ENCODE measurements around the gene LIN28A. TPM values are rescaled to one million over a fixed set of nuclear protein-coding genes. Genes with fewer than 3 reads are reported as not detected.

The LIN28A gene
- total and polyA plus RNA-seq, 10 of the 15 experiments (the other 5 are each of a cell fraction or from before 2014, with no cell fraction given), result 0.13 to 0.59 (median 0.30) TPM; not detected in 7

DNA sequence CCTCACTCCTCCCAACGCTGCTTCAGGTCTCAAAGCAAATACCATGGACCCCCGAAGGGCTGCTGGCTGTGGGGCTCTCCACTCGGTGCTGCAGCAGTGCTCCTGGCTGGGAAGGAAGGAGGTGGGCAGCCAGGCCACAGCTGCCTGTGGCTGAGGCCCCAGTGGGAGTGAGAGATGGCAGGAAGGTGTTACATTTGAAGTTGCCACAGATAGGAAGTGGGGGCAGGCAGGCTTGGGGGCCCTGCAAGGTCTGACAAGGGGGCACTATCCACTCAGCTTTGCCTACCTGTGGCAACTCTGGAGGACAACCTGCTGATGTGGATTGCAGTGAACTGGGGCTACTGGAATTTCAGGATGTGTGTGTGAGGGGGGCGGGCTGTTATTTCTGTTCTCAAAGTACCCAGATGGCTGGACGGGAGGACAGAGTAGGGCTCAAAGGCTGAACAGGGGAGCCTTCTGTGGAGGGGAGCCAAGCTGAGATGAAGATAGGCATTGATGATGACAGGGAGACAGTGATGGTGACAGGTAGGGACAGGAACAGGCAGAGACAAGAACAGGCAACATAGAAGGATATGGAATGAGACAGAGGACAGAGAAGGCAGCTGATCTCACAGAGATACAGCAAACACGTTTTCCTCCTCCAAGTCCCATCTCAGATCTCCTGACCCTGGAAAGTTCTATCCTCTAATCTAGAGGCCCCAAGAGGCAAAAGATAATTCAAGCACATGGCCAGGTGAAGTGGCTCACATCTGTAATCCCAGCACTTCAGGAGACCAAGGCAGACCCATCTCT is 39.8 kb upstream of the LIN28A start:
- ChIA-PET SMC1A (ENCODE audit: uncharacterized antibody, unreplicated experiment) (no interaction called here), RAD21 (ENCODE audit: unreplicated experiment) (no interaction called here), POLR2A (interaction anchor here (0.7 kb wide), 1 partner anchor 11 kb away, joined by 4 read pairs; no protein-coding TSS in a partner anchor), CTCF (interaction anchor here (1.1 kb wide), 1 partner anchor 85 kb away, joined by 3 read pairs; no protein-coding TSS in a partner anchor)
- FAIRE-seq (no peak), DNase-seq (ENCODE audit: low read depth, low spot score) (no peak), ATAC-seq (no peak)
- no peaks in the 10 kb centered on the region for H3K36me3 ChIP-seq (ENCODE audit: control insufficient read depth in 2 of 2, insufficient read depth in 2 of 2, low read length in 1 of 2)
- H3K9ac ChIP-seq (ENCODE audit: control insufficient read depth, insufficient read depth, low read length), result no peak overlapping the region
- 8% methylated on average over 6 of the region's 6 CpGs for WGBS (ENCODE audit: insufficient coverage, insufficient replicate concordance, low lambda C conversion rate, missing lambda C conversion rate)
- intact Hi-C loops (cut with micrococcal nuclease; ENCODE audit: unreplicated experiment) (no loop called here), in situ Hi-C loops (cut with MboI) (no loop called here)
- H3K4me3 ChIP-seq, result no peak overlapping the region
- no TSS peak for BruUV-seq (replicated peaks)
- H3K4me1 ChIP-seq (ENCODE audit: control insufficient read depth, insufficient read depth, low read length), result 0 out of 2 replicates have a peak, but pooled peaks cover 7% of the 10 kb centered on the region
- H4K20me1 ChIP-seq (ENCODE audit: control insufficient read depth, insufficient read depth), result no peaks in the 10 kb centered on the region
- H3K27ac ChIP-seq (ENCODE audit: control insufficient read depth, insufficient read depth), result no peak overlapping the region
- H2AFZ ChIP-seq (ENCODE audit: control insufficient read depth, low read depth, low read length), result no peak overlapping the region
- H3K4me2 ChIP-seq (ENCODE audit: control insufficient read depth, insufficient read depth), result no peak overlapping the region
- no peaks in the 10 kb centered on the region for H3K79me2 ChIP-seq (ENCODE audit: control insufficient read depth, insufficient read depth, low read length)
- no peaks in the 10 kb centered on the region for H3K27me3 ChIP-seq (replicated peaks in 1 of 2; ENCODE audit: control insufficient read depth in 2 of 2, insufficient read depth in 2 of 2, low read length in 1 of 2)
- no peaks in the 10 kb centered on the region; the same call in 2 of the 3 replicates for H3K9me3 ChIP-seq (replicated peaks; ENCODE audit: control insufficient read depth, insufficient read depth, low read length)
- TF ChIP-seq, protein P1, sequence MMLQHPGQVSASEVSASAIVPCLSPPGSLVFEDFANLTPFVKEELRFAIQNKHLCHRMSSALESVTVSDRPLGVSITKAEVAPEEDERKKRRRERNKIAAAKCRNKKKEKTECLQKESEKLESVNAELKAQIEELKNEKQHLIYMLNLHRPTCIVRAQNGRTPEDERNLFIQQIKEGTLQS (IDR thresholded peaks at IDR 0.05; ENCODE audit: borderline replicate concordance, extremely low read depth, low read depth, low read length), result no peak
- TF ChIP-seq RCOR1 (conservative IDR thresholded peaks at IDR 0.05; ENCODE audit: low read depth, low read length) (no peak), KLF5 (IDR thresholded peaks at IDR 0.05; ENCODE audit: partially characterized antibody) (no peak), RAD21 (IDR thresholded peaks at IDR 0.05; ENCODE audit: insufficient read depth, low read depth, low read length) (no peak), ZBTB40 (IDR thresholded peaks at IDR 0.05; ENCODE audit: borderline replicate concordance) (no peak), MLLT1 (IDR thresholded peaks at IDR 0.05) (no peak)
- TF ChIP-seq, protein P2, sequence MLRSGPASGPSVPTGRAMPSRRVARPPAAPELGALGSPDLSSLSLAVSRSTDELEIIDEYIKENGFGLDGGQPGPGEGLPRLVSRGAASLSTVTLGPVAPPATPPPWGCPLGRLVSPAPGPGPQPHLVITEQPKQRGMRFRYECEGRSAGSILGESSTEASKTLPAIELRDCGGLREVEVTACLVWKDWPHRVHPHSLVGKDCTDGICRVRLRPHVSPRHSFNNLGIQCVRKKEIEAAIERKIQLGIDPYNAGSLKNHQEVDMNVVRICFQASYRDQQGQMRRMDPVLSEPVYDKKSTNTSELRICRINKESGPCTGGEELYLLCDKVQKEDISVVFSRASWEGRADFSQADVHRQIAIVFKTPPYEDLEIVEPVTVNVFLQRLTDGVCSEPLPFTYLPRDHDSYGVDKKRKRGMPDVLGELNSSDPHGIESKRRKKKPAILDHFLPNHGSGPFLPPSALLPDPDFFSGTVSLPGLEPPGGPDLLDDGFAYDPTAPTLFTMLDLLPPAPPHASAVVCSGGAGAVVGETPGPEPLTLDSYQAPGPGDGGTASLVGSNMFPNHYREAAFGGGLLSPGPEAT (IDR thresholded peaks at IDR 0.05; ENCODE audit: low read depth), result no peak
- TF ChIP-seq, protein P3, sequence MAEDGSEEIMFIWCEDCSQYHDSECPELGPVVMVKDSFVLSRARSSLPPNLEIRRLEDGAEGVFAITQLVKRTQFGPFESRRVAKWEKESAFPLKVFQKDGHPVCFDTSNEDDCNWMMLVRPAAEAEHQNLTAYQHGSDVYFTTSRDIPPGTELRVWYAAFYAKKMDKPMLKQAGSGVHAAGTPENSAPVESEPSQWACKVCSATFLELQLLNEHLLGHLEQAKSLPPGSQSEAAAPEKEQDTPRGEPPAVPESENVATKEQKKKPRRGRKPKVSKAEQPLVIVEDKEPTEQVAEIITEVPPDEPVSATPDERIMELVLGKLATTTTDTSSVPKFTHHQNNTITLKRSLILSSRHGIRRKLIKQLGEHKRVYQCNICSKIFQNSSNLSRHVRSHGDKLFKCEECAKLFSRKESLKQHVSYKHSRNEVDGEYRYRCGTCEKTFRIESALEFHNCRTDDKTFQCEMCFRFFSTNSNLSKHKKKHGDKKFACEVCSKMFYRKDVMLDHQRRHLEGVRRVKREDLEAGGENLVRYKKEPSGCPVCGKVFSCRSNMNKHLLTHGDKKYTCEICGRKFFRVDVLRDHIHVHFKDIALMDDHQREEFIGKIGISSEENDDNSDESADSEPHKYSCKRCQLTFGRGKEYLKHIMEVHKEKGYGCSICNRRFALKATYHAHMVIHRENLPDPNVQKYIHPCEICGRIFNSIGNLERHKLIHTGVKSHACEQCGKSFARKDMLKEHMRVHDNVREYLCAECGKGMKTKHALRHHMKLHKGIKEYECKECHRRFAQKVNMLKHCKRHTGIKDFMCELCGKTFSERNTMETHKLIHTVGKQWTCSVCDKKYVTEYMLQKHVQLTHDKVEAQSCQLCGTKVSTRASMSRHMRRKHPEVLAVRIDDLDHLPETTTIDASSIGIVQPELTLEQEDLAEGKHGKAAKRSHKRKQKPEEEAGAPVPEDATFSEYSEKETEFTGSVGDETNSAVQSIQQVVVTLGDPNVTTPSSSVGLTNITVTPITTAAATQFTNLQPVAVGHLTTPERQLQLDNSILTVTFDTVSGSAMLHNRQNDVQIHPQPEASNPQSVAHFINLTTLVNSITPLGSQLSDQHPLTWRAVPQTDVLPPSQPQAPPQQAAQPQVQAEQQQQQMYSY (CRISPR knock-in tag; IDR thresholded peaks at IDR 0.05), result no peak
